Left ventricle myocardium inferior (tissue), 1 donor: ENCODE results near the gene DUSP11. TPM values are rescaled to one million over a fixed set of nuclear protein-coding genes. Genes with fewer than 3 reads are reported as not detected.

Experiments
- DNase-seq: peaks from one replicate; pipeline ENCODE4 v3.0.0-alpha.2; 2020
- H3K27ac ChIP-seq: fragments of 200-600 bp; replicated peaks from 2 replicates; pipeline ENCODE4 v1.8.0; 2021
- H3K27me3 ChIP-seq: fragments of 200-600 bp; 2 replicates; pipeline ENCODE4 v1.8.0; 2021; ENCODE audit warnings: low read depth
- H3K36me3 ChIP-seq: fragments of 200-600 bp; 2 replicates; pipeline ENCODE4 v1.8.0; 2021
- H3K4me1 ChIP-seq: fragments of 200-600 bp; 2 replicates; pipeline ENCODE4 v1.8.0; 2021
- H3K4me3 ChIP-seq: fragments of 200-600 bp; 2 replicates; pipeline ENCODE4 v1.8.0; 2021; ENCODE audit warnings: mild to moderate bottlenecking, moderate library complexity
- H3K9me3 ChIP-seq: fragments of 200-600 bp; replicated peaks from 2 replicates; pipeline ENCODE4 v1.8.0; 2021
- intact Hi-C: fragments of 100-400 bp; cut with micrococcal nuclease; formaldehyde crosslinking; loops from one replicate; pipeline ENCODE4 v1.11.0; 2022
- total RNA-seq: library from RNA; stranded (reverse); fragmentation: NEBNext Ultra II Directional; extraction: Animal tissue kit (Norgen Biotek cat#: 25700); gene quantifications from one replicate; pipeline ENCODE4 v1.2.1, GENCODE V29; 2021
- TF ChIP-seq, protein P1 (sequence below): fragments of 200-600 bp; IDR thresholded peaks from 2 replicates; pipeline ENCODE4 v1.8.0; 2021; ENCODE audit warnings: antibody characterized with exemption, mild to moderate bottlenecking, borderline replicate concordance
- donor health status: DM: no; HTN: yes; CAD: no; lungs with severe emphysema.

Gene DUSP11
- total RNA-seq, 1 donor from 2014 or later, result 10.6 TPM

DNA sequence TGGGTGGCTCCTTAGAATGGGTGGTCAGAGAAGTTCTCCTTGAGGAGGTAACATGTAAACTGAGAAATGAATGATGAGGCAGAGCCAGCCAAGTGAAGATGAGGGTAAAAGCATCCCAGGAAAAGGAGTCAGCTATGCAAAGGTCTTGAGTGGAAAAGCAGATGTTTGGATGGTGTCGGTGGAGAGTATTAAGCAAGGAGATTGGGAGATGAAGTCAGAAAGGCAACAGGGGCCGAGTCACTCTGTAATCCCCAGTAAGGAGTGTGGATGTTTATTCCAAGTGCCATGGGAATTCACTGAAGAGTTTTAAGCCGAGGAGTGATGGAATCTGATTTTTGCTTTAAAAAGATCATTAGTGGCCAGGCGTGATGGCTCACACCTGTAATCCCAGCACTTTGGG lies 45.5 kb upstream of the DUSP11 start:
- no peaks in the 10 kb centered on the region for H3K36me3 ChIP-seq
- H3K4me3 ChIP-seq, result no peak overlapping the region
- no peak for DNase-seq
- intact Hi-C loops, result no loop called here
- TF ChIP-seq, protein P1, sequence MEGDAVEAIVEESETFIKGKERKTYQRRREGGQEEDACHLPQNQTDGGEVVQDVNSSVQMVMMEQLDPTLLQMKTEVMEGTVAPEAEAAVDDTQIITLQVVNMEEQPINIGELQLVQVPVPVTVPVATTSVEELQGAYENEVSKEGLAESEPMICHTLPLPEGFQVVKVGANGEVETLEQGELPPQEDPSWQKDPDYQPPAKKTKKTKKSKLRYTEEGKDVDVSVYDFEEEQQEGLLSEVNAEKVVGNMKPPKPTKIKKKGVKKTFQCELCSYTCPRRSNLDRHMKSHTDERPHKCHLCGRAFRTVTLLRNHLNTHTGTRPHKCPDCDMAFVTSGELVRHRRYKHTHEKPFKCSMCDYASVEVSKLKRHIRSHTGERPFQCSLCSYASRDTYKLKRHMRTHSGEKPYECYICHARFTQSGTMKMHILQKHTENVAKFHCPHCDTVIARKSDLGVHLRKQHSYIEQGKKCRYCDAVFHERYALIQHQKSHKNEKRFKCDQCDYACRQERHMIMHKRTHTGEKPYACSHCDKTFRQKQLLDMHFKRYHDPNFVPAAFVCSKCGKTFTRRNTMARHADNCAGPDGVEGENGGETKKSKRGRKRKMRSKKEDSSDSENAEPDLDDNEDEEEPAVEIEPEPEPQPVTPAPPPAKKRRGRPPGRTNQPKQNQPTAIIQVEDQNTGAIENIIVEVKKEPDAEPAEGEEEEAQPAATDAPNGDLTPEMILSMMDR, result no peak
- H3K27ac ChIP-seq, result no peak overlapping the region
- no peaks in the 10 kb centered on the region for H3K27me3 ChIP-seq
- H3K9me3 ChIP-seq, result no peaks in the 10 kb centered on the region
- peaks cover 24% of the 10 kb centered on the region for H3K4me1 ChIP-seq

DNA sequence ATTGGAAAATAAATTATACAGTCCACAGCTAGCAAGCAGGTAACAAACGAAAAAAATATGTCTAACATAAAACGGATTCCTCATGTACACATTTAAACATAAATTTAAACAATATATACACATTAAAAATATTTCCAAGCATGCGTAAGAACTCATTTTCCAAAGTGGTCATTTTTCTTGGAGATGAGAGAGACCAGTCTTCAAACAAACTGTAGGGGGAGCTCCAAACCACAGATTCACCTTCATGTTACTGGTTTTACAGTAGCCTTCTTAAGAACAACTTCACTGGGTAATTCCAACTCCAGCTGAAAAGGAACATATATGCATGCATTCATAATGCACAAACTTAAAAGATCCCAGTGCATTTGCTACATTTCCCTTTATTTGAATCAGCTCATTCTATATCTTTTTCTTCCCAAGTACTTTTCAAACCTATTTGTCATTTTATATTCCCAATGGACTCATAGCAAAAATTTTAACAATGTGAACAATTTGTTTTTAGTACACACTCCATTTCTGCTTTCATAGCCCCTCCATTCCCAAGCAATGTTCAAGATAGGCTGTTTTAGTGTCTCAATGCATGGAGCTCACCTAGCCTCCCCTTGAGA lies 44.1 kb upstream of the DUSP11 start:
- no peaks in the 10 kb centered on the region for H3K27me3 ChIP-seq
- TF ChIP-seq, protein P1, result peak; percentile 87
- no peak for DNase-seq
- H3K9me3 ChIP-seq, result no peaks in the 10 kb centered on the region
- no peak overlapping the region for H3K27ac ChIP-seq
- intact Hi-C loops, result no loop called here
- H3K4me1 ChIP-seq, result peaks cover 10% of the 10 kb centered on the region
- no peaks in the 10 kb centered on the region for H3K36me3 ChIP-seq
- H3K4me3 ChIP-seq, result no peak overlapping the region

DNA sequence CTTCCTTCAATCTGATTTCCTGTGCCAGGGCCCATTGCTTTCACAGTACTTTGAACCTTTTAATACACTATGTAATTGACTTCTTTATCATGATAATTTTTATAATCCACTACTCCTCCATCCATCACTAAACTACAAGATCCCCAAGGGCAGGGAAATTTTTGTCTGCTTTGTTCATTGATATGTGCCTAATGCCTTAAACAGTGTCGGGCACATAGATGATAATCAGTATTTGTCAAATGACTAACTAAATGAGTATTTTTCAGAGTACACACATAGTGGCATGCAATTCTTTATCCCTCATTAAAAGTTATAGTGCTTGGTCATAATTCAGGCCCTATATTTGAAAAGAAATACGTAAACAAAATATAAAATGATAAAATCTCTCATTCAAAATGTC lies 43.5 kb upstream of the DUSP11 start:
- Histone ChIP-seq H3K4me3 (no peak overlapping the region), H3K27ac (no peak overlapping the region), H3K9me3 (no peaks in the 10 kb centered on the region), H3K36me3 (no peaks in the 10 kb centered on the region), H3K27me3 (no peaks in the 10 kb centered on the region), H3K4me1 (peaks cover 7% of the 10 kb centered on the region)
- intact Hi-C loops, result no loop called here
- no peak for DNase-seq
- TF ChIP-seq, protein P1, result no peak

DNA sequence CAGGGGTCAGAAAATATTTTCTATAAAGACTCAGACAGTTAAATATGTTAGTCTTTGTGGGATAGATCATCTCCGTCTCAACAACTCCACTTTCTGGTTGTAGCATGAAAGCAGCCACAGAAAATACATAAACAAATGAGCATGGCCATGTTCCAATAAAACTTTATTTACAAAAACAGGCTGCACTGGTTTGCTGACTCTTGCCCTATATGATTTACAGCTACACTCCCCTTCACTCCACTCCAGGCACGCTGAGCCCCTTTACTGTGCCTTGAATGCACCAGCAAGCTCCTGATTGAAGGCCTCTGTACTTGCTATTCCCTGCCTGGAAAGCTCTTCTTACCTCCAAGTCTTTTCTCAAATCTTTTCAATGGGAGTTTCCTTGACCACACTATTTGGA lies 43.1 kb upstream of the DUSP11 start:
- no peaks in the 10 kb centered on the region for H3K27me3 ChIP-seq

DNA sequence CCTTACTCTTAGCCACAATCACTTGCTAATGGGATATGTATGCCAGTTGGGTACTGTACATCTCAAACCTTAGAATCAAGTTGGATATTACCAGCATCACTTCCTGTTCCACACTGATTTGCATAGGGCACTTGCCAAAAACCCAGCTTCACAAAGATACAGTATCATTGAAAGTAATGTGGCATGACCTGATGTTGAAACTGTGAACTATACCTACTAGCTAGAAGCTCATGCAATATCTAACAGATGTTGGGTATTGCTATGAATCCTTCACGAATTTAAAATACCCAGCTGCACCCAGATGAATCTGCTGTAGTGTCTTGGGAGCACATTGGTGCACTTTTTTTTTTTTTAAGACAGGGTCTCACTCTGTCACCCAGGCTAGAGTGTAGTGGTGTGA lies 42.4 kb upstream of the DUSP11 start:
- intact Hi-C loops, result no loop called here
- H3K27ac ChIP-seq, result no peak overlapping the region
- H3K27me3 ChIP-seq, result no peaks in the 10 kb centered on the region
- TF ChIP-seq, protein P1, result no peak
- no peak overlapping the region for H3K4me3 ChIP-seq
- H3K36me3 ChIP-seq, result no peaks in the 10 kb centered on the region
- no peak for DNase-seq
- no peaks in the 10 kb centered on the region for H3K9me3 ChIP-seq
- H3K4me1 ChIP-seq, result no peaks in the 10 kb centered on the region

More for the DNA sequence above, 43.1 kb upstream of the DUSP11 start:
- intact Hi-C loops, result no loop called here
- peaks cover 3% of the 10 kb centered on the region for H3K4me1 ChIP-seq
- TF ChIP-seq, protein P1, result no peak
- H3K36me3 ChIP-seq, result no peaks in the 10 kb centered on the region
- no peak for DNase-seq
- H3K27ac ChIP-seq, result no peak overlapping the region
- H3K4me3 ChIP-seq, result no peak overlapping the region
- H3K9me3 ChIP-seq, result no peaks in the 10 kb centered on the region
